Measurements from ENCODE around the gene MYO3B.
A peak's percentile ranks its signal among the peaks of the same experiment; 100 is the strongest.

MYO3B gene

GRCh38 chr2:170369228-170369627 is 191.3 kb downstream of the MYO3B start:
- no peak for DNase-seq (ENCODE audit: low read depth)

- no peak for DNase-seq (ENCODE audit: low read depth)
These were observed 191.9 kb downstream of the MYO3B start for GRCh38 chr2:170369894-170370293.

- no peak for DNase-seq (ENCODE audit: low read depth)
These were observed 193.5 kb downstream of the MYO3B start for GRCh38 chr2:170371231-170371998.

- DNase-seq (ENCODE audit: low read depth): no peak
These were observed 197.2 kb downstream of the MYO3B start for GRCh38 chr2:170375192-170375591.

- DNase-seq (ENCODE audit: low read depth): no peak
These were observed 199.7 kb downstream of the MYO3B start for GRCh38 chr2:170377500-170378207.

GRCh38 chr2:170380267-170380666 is 202.3 kb downstream of the MYO3B start:
- no peak for DNase-seq (ENCODE audit: low read depth)

GRCh38 chr2:170381678-170382077 is 203.7 kb downstream of the MYO3B start:
- no peak for DNase-seq (ENCODE audit: low read depth)

- DNase-seq (ENCODE audit: low read depth): no peak
These were observed 208.6 kb downstream of the MYO3B start for GRCh38 chr2:170386554-170386953.

GRCh38 chr2:170391018-170391417 is 213.1 kb downstream of the MYO3B start:
- DNase-seq (ENCODE audit: low read depth): no peak

GRCh38 chr2:170391697-170392096 is 213.8 kb downstream of the MYO3B start:
- DNase-seq (ENCODE audit: low read depth): no peak

GRCh38 chr2:170393861-170394498 is 216.0 kb downstream of the MYO3B start:
- DNase-seq (ENCODE audit: low read depth): no peak

- no peak for DNase-seq (ENCODE audit: low read depth)
These were observed 216.9 kb downstream of the MYO3B start for GRCh38 chr2:170394641-170395387.

GRCh38 chr2:170396799-170397459 is 219.0 kb downstream of the MYO3B start:
- no peak for DNase-seq (ENCODE audit: low read depth)

- DNase-seq (ENCODE audit: low read depth): no peak
These were observed 223.2 kb downstream of the MYO3B start for GRCh38 chr2:170401187-170401586.

- DNase-seq (ENCODE audit: low read depth): no peak
These were observed 226.9 kb downstream of the MYO3B start for GRCh38 chr2:170404846-170405245.

GRCh38 chr2:170405326-170405725 is 227.4 kb downstream of the MYO3B start:
- no peak for DNase-seq (ENCODE audit: low read depth)

- no peak for DNase-seq (ENCODE audit: low read depth)
These were observed 230.7 kb downstream of the MYO3B start for GRCh38 chr2:170408461-170409163.

- peak; percentile 77 for DNase-seq (ENCODE audit: low read depth)
These were observed 231.2 kb downstream of the MYO3B start for GRCh38 chr2:170409164-170409535.

GRCh38 chr2:170411660-170412059 is 233.7 kb downstream of the MYO3B start:
- DNase-seq (ENCODE audit: low read depth): no peak

- DNase-seq (ENCODE audit: low read depth): no peak
These were observed 243.2 kb downstream of the MYO3B start for GRCh38 chr2:170420961-170421687.

GRCh38 chr2:170423919-170424318 is 246.0 kb downstream of the MYO3B start:
- DNase-seq (ENCODE audit: low read depth): no peak
